Endothelial cell of umbilical vein (primary cell): ENCODE data around the gene BAX. TPM values are rescaled to one million over a fixed set of nuclear protein-coding genes. Genes with fewer than 3 reads are reported as not detected.

Experiments
- BruUV-seq: library from RNA; stranded (reverse); fragments of 400-500 nt; replicated peaks from 2 replicates; lab custom pipeline; 2021; lab: Mats Ljungman, UMichigan
- CTCF ChIA-PET: fragments of 300-600, 350-600 bp; sonication (Branson Sonifier 250); formaldehyde crosslinking; loops from one replicate; lab custom pipeline; 2021; ENCODE audit warnings: antibody characterized with exemption, inconsistent platforms; lab: Charles Lee
- POLR2A ChIA-PET: fragments of 300-600, 350-600 bp; sonication (Branson Sonifier 250); formaldehyde crosslinking; loops from one replicate; lab custom pipeline; 2021; ENCODE audit warnings: antibody characterized with exemption, inconsistent platforms; lab: Charles Lee
- DNase-seq: peaks from one replicate; pipeline ENCODE4 v3.0.0-alpha.2; 2011; ENCODE audit warnings: low read depth, low spot score
- FAIRE-seq: peaks from 2 replicates; lab custom pipeline; 2011; peaks lifted over from hg19 to GRCh38; lab: Jason Lieb, UNC
- H2AFZ ChIP-seq: 2 replicates; pipeline ENCODE4 v1.6.0; 2012; ENCODE audit warnings: low read depth, low read length, control low read depth, inconsistent platforms
- H3K27ac ChIP-seq: 2 replicates; pipeline ENCODE4 v1.5.1; 2011; ENCODE audit warnings: low read depth, mild to moderate bottlenecking, control low read depth, low read length, moderate library complexity; ENCODE audit not compliant: insufficient read depth
- H3K27me3 ChIP-seq, 2 experiments: 2 replicates each; pipeline versions ENCODE4 v1.6.0 to v1.6.1; 2011; ENCODE audit warnings: low read length in 2 of 2, mixed read lengths in 1 of 2; ENCODE audit not compliant: control insufficient read depth in 2 of 2, insufficient read depth in 2 of 2
- H3K36me3 ChIP-seq, 2 experiments: 2 replicates in 1 of 2; 3 replicates in 1 of 2; pipeline ENCODE4 v1.5.1; 2011; ENCODE audit warnings: low read length in 2 of 2, mild to moderate bottlenecking in 1 of 2, moderate library complexity in 1 of 2; ENCODE audit not compliant: control insufficient read depth in 2 of 2, insufficient read depth in 2 of 2; ENCODE audit errors: extremely low read depth in 1 of 2
- H3K4me1 ChIP-seq: 3 replicates; pipeline ENCODE4 v1.5.1; 2011; ENCODE audit warnings: mild to moderate bottlenecking, low read length; ENCODE audit not compliant: control insufficient read depth, insufficient read depth; ENCODE audit errors: extremely low read depth
- H3K4me2 ChIP-seq: 2 replicates; pipeline ENCODE4 v1.6.1; 2011; ENCODE audit warnings: low read length, control low read depth, mixed read lengths; ENCODE audit not compliant: insufficient read depth
- H3K4me3 ChIP-seq, 3 experiments: fragments of 200-600 bp in 1 of 3; sonication (generic), shearing (Covaris generic) in 1 of 3; replicated peaks in 1 of 3; 2 replicates each; pipeline ENCODE4 v1.5.1; 2011 to 2016; ENCODE audit warnings: control low read depth in 3 of 3, low read length in 3 of 3, mild to moderate bottlenecking in 2 of 3, inconsistent platforms in 1 of 3, low read depth in 1 of 3, moderate library complexity in 1 of 3; ENCODE audit not compliant: insufficient read depth in 1 of 3
- H3K79me2 ChIP-seq: 2 replicates; pipeline ENCODE4 v1.6.0; 2012; ENCODE audit warnings: low read length, inconsistent platforms; ENCODE audit not compliant: control insufficient read depth, insufficient read depth
- H3K9ac ChIP-seq: replicated peaks from 2 replicates; pipeline ENCODE3; 2011; ENCODE audit warnings: low read length, control low read depth; ENCODE audit not compliant: insufficient read depth; ENCODE audit errors: extremely low read depth
- H3K9me1 ChIP-seq: replicated peaks from 3 replicates; pipeline ENCODE4 v1.6.0; 2011; ENCODE audit warnings: mild to moderate bottlenecking, low read length; ENCODE audit not compliant: control insufficient read depth, insufficient read depth; ENCODE audit errors: extremely low read depth
- H3K9me3 ChIP-seq: replicated peaks from 2 replicates; pipeline ENCODE4 v1.5.1; 2012; ENCODE audit warnings: low read length, inconsistent platforms; ENCODE audit not compliant: control insufficient read depth, insufficient read depth
- H4K20me1 ChIP-seq: replicated peaks from 2 replicates; pipeline ENCODE3; 2011; ENCODE audit warnings: mild to moderate bottlenecking, low read length; ENCODE audit not compliant: control insufficient read depth, insufficient read depth; ENCODE audit errors: extremely low read depth
- EZH2 ChIP-seq: IDR thresholded peaks from 2 replicates; pipeline ENCODE4 v1.6.1; 2012; ENCODE audit warnings: borderline replicate concordance, low read depth, mild to moderate bottlenecking, moderate library complexity, low read length, inconsistent platforms; ENCODE audit not compliant: severe bottlenecking
- FOS ChIP-seq: IDR thresholded peaks from 2 replicates; pipeline ENCODE4 v1.6.1; 2011; ENCODE audit warnings: mild to moderate bottlenecking, low read length, moderate library complexity, borderline replicate concordance; ENCODE audit not compliant: insufficient read depth
- GATA2 ChIP-seq: IDR thresholded peaks from 2 replicates; pipeline ENCODE4 v1.7.0; 2011; ENCODE audit warnings: low read depth, mild to moderate bottlenecking, moderate library complexity, mixed read lengths, low read length; ENCODE audit not compliant: insufficient read length, insufficient read depth
- JUN ChIP-seq: IDR thresholded peaks from 2 replicates; pipeline ENCODE4 v1.6.1; 2011; ENCODE audit warnings: borderline replicate concordance, low read depth; ENCODE audit not compliant: insufficient read length, insufficient read depth
- MYC ChIP-seq: IDR thresholded peaks from one replicate; pipeline ENCODE4 v1.6.1; 2011; ENCODE audit warnings: mild to moderate bottlenecking, low read depth, low read length
- POLR2A ChIP-seq: IDR thresholded peaks from 2 replicates; pipeline ENCODE4 v1.6.1; 2012; ENCODE audit warnings: low read depth, mild to moderate bottlenecking, control low read depth, low read length
- POLR2AphosphoS5 ChIP-seq: IDR thresholded peaks from 2 replicates; pipeline ENCODE4 v1.6.1; 2012; ENCODE audit warnings: low read depth, mild to moderate bottlenecking, control low read depth, low read length, moderate library complexity; ENCODE audit not compliant: insufficient read depth
- dilution Hi-C: fragments of 300-500 bp; cut with MboI; formaldehyde crosslinking; loops from one replicate; pipeline ENCODE4 v1.15.0; 2019; ENCODE audit warnings: low sequenced_read_pairs; ENCODE audit not compliant: extremely low pct_ligation_motif_present
- intact Hi-C: fragments of 100-400 bp; cut with micrococcal nuclease; formaldehyde crosslinking; loops from one replicate; pipeline ENCODE4 v1.10.0; 2022
- polyA plus RNA-seq, 4 experiments: library from polyadenylated mRNA; depleted of rRNA in 3 of 4; stranded (reverse) in 3 of 4; unstranded in 1 of 4; fragments of >200 nt; gene quantifications; 2 replicates each; pipeline versions ENCODE4 v1.2.1 to v1.2.3, GENCODE V29; 2011 to 2012; ENCODE audit warnings: missing spikeins in 1 of 4
- total RNA-seq: library from RNA; stranded (reverse); gene quantifications from 2 replicates; pipeline ENCODE4 v1.2.3, GENCODE V29; 2021
- TF ChIP-seq, protein P1 (sequence below): IDR thresholded peaks from 2 replicates; pipeline ENCODE4 v1.6.1; 2011; ENCODE audit not compliant: insufficient read depth, insufficient read length
- TF ChIP-seq, protein P2 (sequence below), 2 donors: IDR thresholded peaks; 1 replicate in 1 of 2; 2 replicates in 1 of 2; pipeline ENCODE4 v1.5.1; 2011; ENCODE audit warnings: low read length in 2 of 2, mild to moderate bottlenecking in 2 of 2, moderate library complexity in 2 of 2, control low read depth in 1 of 2, inconsistent platforms in 1 of 2, low read depth in 1 of 2; ENCODE audit not compliant: insufficient read depth in 1 of 2; ENCODE audit errors: extremely low read depth in 1 of 2

BAX gene
- total and polyA plus RNA-seq, 2 donors (not counting 3 experiments of a cell fraction or from before 2014, with no cell fraction given) = 267 to 283 TPM

DNA sequence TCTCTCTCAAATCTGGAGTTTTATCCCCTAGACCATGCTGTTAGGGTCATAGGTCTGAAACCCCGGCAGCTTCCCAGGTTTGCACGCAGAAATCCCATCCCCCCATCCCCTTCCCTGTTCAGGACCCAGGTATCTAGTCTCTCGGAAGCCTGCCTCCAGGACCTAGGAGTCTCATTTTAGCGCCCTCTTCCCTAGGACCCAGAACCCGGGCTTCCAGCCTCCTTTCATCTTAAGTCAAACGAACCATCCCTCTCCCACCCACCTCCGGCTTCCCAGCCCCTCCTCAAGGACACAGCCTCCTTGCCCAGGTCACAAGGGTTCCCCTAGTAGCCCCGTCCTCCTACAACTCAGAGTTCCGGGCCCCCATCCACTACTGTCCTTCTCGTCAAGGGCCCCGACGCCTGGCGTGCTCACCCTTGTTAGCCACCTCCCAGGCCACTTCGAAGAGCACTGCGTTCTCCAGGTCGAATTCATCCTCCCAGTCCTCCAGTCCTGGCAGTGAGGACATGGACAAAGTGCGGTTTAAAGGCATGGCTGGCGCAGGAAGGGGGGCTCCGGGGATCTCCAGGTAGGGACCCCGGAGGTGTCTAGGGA, 38.0 kb downstream of the BAX start:
- H3K4me2 ChIP-seq = peak overlapping the region; percentile 80
- H2AFZ ChIP-seq = peak overlapping the region; percentile 49
- DNase-seq (no peak), FAIRE-seq (peak; percentile 76)
- H4K20me1 ChIP-seq = no peaks in the 10 kb centered on the region
- H3K79me2 ChIP-seq = peaks cover 54% of the 10 kb centered on the region
- dilution Hi-C loops = no loop called here
- POLR2A ChIA-PET = interaction anchor here (1.0 to 1.5 kb wide), 5 partner anchors 9 to 373 kb away, joined by 3 to 6 read pairs (median 3); partner anchors contain the start of genes PPP1R15A, RPL18 and SPHK2
- H3K9me1 ChIP-seq = no peaks in the 10 kb centered on the region
- peaks cover 0 to 5% of the 10 kb centered on the region in 2 experiments for H3K36me3 ChIP-seq
- no peaks in the 10 kb centered on the region for H3K9me3 ChIP-seq
- peak overlapping the region; percentile 89 for H3K9ac ChIP-seq
- no peaks in the 10 kb centered on the region for H3K27me3 ChIP-seq
- TF ChIP-seq POLR2A = no peak
- TF ChIP-seq, protein P1, sequence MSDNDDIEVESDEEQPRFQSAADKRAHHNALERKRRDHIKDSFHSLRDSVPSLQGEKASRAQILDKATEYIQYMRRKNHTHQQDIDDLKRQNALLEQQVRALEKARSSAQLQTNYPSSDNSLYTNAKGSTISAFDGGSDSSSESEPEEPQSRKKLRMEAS = no peak
- TF ChIP-seq FOS = no peak
- TF ChIP-seq EZH2 = no peak
- no peak for TF ChIP-seq POLR2AphosphoS5
- TF ChIP-seq, protein P2, sequence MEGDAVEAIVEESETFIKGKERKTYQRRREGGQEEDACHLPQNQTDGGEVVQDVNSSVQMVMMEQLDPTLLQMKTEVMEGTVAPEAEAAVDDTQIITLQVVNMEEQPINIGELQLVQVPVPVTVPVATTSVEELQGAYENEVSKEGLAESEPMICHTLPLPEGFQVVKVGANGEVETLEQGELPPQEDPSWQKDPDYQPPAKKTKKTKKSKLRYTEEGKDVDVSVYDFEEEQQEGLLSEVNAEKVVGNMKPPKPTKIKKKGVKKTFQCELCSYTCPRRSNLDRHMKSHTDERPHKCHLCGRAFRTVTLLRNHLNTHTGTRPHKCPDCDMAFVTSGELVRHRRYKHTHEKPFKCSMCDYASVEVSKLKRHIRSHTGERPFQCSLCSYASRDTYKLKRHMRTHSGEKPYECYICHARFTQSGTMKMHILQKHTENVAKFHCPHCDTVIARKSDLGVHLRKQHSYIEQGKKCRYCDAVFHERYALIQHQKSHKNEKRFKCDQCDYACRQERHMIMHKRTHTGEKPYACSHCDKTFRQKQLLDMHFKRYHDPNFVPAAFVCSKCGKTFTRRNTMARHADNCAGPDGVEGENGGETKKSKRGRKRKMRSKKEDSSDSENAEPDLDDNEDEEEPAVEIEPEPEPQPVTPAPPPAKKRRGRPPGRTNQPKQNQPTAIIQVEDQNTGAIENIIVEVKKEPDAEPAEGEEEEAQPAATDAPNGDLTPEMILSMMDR (IDR thresholded peaks at IDR 0.05; ENCODE audit: extremely low read depth in 1 of 2, insufficient read depth in 1 of 2, low read depth in 1 of 2, low read length in 2 of 2) = no peak
- no peak for TF ChIP-seq GATA2
- no peak for TF ChIP-seq MYC
- no peak for TF ChIP-seq JUN
- H3K27ac ChIP-seq = peak overlapping the region; percentile 48
- H3K4me3 ChIP-seq = peak overlapping the region; percentile 83 to 92 (median 86)
- H3K4me1 ChIP-seq = peaks cover 14% of the 10 kb centered on the region
- CTCF ChIA-PET = interaction anchor here (0.9 to 3.3 kb wide), 23 partner anchors 13 to 234 kb away, joined by 3 to 41 read pairs (median 5); partner anchors contain the start of genes LIN7B, NUCB1 and PPP1R15A
- no TSS peak for BruUV-seq
- intact Hi-C loops = loop anchor here (1.0 to 10.0 kb wide), 6 partner anchors 14 to 358 kb away; partner anchors contain the start of genes DBP, HRC, SNRNP70 and TRPM4
